Amniotic epithelial cell (primary cell): Measurements from ENCODE around the gene PATL1.

Source experiments
- DNase-seq: peaks from one replicate; pipeline ENCODE4 v3.0.0-alpha.2; 2010; ENCODE audit warnings: low read depth

The PATL1 gene

DNA sequence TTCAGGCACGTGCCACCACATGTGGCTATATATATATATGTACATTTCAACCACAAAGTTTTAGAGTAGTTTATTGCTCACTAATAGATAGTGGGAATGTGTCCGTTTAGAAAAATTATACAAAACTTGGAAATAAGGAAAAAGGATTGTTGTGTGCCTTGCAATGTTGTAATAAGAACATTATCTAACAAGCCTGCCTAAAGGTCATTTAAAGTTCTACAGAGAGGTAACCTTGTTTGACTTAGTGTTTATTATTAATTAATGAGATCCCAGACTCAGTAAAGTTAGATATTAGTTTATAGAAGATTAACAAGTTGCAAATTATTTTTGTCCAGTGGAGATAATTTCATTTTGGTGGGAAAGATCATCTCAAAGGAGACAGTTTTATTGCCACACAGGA, 5.5 kb upstream of the PATL1 start:
- no peak for DNase-seq

DNA sequence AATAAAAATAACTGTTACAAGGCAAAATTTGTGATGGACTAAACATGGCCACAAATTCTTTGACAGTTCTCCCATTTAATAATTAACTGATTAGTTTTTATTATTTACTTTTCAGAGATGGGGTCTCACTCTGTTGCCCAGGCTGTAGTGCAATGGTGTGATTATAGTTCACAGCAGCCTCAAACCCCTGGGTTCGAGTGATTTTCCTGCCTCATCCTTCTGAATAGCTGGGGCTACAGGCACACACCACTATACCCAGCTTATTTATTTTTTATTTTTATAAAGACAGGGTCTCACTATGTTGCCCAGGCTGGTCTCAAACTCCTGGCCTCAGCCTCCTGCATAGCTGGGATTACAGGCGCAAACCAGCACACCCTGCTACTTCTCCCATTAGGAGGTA, 4.5 kb upstream of the PATL1 start:
- DNase-seq, result no peak

DNA sequence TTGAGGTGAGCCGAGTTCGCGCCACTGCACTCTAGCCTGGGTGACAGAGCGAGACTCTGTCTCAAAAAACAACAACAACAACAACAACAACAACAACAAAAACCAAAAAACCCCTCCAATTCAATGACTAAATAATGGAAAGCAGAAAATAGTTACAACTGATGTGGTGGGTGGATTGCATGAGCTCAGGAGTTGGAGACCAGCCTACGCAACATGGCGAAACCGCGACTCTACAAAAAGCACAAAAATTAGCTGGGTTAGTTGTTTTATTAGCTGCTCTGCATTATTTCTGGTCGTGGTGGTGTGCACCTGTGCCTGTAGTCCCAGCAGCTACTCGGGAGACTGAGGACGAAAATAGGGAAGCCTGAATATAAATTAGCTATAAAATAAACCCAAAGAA, 2.6 kb upstream of the PATL1 start:
- DNase-seq, result no peak

GRCh38 chr11:59669611-59670009, 773 bp upstream of the PATL1 start:
- peak; percentile 77 for DNase-seq

- peak; percentile 24 for DNase-seq
Measured at GRCh38 chr11:59668188-59668949, 468 bp downstream of the PATL1 start.

GRCh38 chr11:59667812-59668187, 1.0 kb downstream of the PATL1 start:
- DNase-seq, result no peak

DNA sequence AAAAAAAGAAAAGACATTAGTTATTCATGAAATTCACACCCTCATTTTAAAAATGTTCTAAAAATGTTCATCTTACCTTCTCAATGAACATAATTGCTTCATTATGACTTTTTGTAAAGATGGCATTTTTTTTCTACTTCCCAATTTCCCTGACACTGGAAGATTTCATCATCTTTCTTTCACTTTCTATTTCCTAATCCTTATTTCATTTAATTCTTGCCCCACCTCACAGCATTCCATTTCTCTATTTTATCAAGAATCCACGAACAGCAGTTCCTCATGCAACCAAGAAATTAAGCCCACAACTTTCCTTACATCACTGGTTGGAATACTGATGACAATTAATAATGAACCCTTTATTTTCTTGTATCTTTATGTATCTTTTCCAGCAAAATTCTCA, 1.9 kb downstream of the PATL1 start:
- DNase-seq, result peak; percentile 55

GRCh38 chr11:59660621-59661020, 8.2 kb downstream of the PATL1 start:
- no peak for DNase-seq

DNA sequence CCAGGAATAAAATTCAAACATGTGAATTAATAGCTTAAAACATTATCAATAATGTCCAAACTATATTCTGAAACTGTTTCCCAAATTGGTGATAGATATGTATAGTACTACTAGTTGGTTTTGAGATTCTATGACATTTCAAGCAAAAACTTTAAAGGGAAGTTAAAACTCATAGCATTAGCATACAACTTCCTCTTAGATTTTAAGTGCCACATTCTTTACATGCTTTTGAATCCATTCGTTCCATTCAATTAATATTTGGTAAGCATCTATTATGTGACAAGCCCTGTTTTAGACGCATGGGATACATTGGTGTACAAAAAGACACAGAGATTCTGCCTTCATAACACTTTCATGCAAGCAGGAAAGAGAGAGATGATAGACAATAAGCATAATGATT, 8.9 kb downstream of the PATL1 start:
- no peak for DNase-seq

- DNase-seq, result no peak
Measured at GRCh38 chr11:59658036-59658435, 10.8 kb downstream of the PATL1 start.

GRCh38 chr11:59654893-59655292, 13.9 kb downstream of the PATL1 start:
- DNase-seq, result no peak

DNA sequence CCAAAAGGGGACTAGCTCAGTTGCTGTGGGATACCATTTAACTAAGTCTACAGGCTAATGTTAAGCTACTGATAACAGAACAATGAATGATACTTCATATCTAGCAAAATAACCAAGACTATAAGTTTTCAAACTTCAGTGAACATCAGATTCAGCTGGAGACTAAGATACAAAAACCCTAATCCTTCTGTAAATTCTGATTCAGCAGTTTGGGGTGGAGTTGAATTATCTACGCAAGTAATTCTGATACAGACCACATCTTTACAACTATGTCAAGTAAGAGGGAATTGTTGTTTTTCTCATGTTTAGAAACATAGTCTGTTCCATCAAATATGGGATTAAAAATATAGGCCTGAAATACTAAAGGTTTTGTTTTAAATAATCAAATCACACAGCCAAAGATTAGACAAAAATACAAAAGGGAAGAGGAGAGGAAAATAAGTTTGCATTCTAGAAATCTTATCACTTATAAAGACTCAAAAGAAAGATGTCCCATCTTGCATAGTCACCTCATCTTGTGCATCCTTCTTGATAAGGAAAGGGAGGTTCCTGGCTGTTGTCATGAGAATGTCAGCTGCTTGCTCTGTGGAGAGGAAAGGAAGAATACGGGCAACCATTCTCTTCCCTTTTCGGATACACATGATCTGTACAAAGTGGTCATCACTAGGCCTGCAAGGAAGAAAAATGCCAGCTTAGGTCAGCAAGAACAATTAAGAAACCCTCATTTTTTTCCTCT, 21.4 kb downstream of the PATL1 start:
- no peak for DNase-seq

GRCh38 chr11:59644528-59644927, 24.3 kb downstream of the PATL1 start:
- no peak for DNase-seq

GRCh38 chr11:59643390-59643789, 25.4 kb downstream of the PATL1 start:
- DNase-seq, result no peak

- no peak for DNase-seq
Measured at GRCh38 chr11:59641156-59641555, 27.7 kb downstream of the PATL1 start.

- DNase-seq, result no peak
Measured at GRCh38 chr11:59630493-59630892, 38.3 kb downstream of the PATL1 start.

- no peak for DNase-seq
Measured at GRCh38 chr11:59629996-59630395, 38.8 kb downstream of the PATL1 start.

DNA sequence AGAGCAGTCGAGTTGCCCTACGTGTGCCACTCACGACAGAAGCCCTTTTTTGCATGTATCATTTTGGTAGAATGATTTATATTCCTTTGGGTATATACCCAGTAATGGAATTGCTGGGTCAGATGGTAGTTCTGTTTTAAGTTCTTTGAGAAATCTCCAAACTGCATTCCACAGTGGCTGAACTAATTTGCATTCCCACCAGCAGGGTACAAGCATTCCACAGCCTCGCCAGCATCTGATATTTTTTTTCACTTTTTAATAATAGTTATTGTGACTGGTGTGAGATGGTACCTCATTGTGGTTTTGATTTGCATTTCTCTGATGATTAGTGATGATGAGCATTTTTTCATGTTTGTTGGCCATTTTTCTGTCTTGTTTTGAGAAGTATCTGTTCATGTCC, 41.9 kb downstream of the PATL1 start:
- peak; percentile 24 for DNase-seq

- no peak for DNase-seq
Measured at GRCh38 chr11:59625703-59626102, 43.1 kb downstream of the PATL1 start.

- DNase-seq, result no peak
Measured at GRCh38 chr11:59617876-59618275, 51.0 kb downstream of the PATL1 start.

DNA sequence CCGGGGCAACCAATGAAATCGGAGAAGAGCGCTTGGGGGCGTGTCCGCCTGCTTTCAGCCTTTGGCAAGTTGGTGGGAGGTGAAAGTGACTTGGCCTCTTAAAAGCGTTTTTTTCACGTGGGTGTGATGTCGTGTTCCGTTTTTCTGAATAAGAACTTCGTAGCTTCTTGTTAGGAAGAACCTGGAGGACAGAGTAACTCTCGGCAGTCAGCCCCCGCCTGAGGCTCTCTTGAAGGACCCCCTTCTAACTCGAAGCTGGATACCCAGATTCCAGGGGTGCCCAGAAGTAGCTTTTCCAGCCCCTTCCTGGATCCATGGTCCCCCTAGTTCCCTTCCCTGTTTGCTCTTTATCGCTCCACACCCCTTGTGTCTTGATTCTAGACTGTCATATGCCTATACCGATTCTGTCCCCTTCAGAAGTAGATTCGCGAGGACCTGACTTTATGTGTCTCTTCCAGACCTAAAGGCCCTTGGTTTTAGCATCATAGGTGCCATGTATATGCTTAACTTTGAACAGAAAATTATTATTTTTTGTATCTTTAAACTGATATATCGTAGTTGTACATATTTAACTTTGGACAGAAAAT, 52.3 kb downstream of the PATL1 start:
- no peak for DNase-seq

DNA sequence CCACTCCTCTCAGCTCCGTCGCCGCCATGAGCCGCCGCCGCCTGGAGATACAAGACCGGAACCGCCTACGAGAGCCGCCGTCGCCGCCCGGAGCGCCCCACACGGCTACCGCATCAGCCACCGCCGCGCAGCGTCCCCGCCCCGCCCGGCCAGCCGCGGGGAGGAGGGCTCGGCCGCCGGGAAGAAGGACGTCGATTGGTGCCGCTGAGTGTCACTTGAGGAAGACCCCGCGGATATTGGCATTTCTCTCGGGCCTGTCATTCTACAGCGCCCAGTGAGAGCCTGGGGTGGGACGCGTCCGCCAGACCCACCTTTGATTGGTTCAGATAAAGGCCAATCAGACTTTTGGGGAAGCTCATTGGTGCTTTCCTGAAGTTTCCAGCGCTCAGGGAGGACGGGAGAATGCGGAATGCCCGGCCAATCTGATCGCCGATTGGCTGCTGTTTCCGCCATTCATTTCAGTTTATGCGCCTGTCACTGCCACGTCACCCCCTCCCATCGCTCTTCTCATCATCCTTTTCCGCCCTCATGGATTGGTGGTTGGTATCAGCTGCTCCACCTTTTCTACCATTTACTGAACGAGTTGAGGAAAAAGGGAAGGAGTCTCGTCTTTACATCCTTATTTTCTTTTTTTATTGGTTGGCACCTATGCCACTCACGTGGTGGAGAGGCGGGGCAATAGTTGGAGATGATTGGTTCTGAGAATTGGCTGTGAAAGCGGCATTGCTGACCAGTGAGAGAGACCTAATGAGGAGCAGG, 53.0 kb downstream of the PATL1 start, which contains the start of gene OSBP:
Gene OSBP, minus strand, starts transcription at position 138 of the 759 bp plus-strand sequence. Its CDS starts 110 bp downstream, at position 28.
- peak; percentile 100 for DNase-seq
